ENCODE data around the gene COBL.

GRCh38 chr7:51158211-51158610, 158.4 kb downstream of the COBL start:
- TF ChIP-seq CTCF (conservative IDR thresholded peaks at IDR 0.05) = no peak
- TF ChIP-seq EZH2 (IDR thresholded peaks at IDR 0.05; ENCODE audit: low read depth) = no peak
